Activated naive CD4-positive, alpha-beta T cell treated with anti-CD3 and anti-CD28 coated beads for 36 hours (primary cell): ENCODE measurements around the gene KIF21A. TPM values are rescaled to one million over a fixed set of nuclear protein-coding genes. Genes with fewer than 3 reads are reported as not detected.
"Not testable (repeated sequence)": the region's sequence is repeated elsewhere in the genome, so short reads cannot be mapped to it uniquely, and the experiment has no call there.

Source experiments
- CTCF ChIA-PET: fragments of 350-600 bp; sonication (Branson Sonifier 250); formaldehyde crosslinking; loops from one replicate; lab custom pipeline; 2021; ENCODE audit warnings: antibody characterized with exemption; lab: Charles Lee
- DNase-seq: peaks from one replicate; pipeline ENCODE4 v3.0.0-alpha.2; 2020
- H3K27ac Mint-ChIP-seq: one replicate; pipeline ENCODE4 v1.8.0; 2021; ENCODE audit warnings: mild to moderate bottlenecking, mixed read lengths
- H3K27me3 Mint-ChIP-seq: one replicate; pipeline ENCODE4 v1.8.0; 2021; ENCODE audit warnings: low read depth, mixed read lengths
- H3K36me3 Mint-ChIP-seq: one replicate; pipeline ENCODE4 v1.8.0; 2021; ENCODE audit warnings: low read depth, mixed read lengths
- H3K4me1 Mint-ChIP-seq: one replicate; pipeline ENCODE4 v1.8.0; 2021; ENCODE audit warnings: low read depth, mixed read lengths
- H3K4me3 Mint-ChIP-seq: one replicate; pipeline ENCODE4 v1.8.0; 2021; ENCODE audit warnings: mild to moderate bottlenecking, moderate library complexity, mixed read lengths
- H3K9me3 Mint-ChIP-seq: one replicate; pipeline ENCODE4 v1.8.0; 2021; ENCODE audit warnings: mixed read lengths
- intact Hi-C: fragments of 100-400 bp; cut with micrococcal nuclease; formaldehyde crosslinking; loops from one replicate; pipeline ENCODE4 v1.15.1; 2023
- total RNA-seq, 2 experiments: library from RNA; stranded (reverse); gene quantifications; one replicate each; pipeline ENCODE4 v1.2.3, GENCODE V29; 2021

KIF21A gene
- total RNA-seq, 2 experiments from 2014 or later = 21.4 to 22.0 TPM

- DNase-seq = no peak
- CTCF ChIA-PET = no interaction called here
- intact Hi-C loops = no loop called here
- Mint-ChIP-seq H3K27me3 (no peaks in the 10 kb centered on the region), H3K4me3 (no peak overlapping the region), H3K36me3 (peaks cover 22% of the 10 kb centered on the region), H3K9me3 (no peaks in the 10 kb centered on the region), H3K27ac (no peak overlapping the region), H3K4me1 (peaks cover 10% of the 10 kb centered on the region)
Measured at GRCh38 chr12:39327510-39327909, 115.4 kb downstream of the KIF21A start.

GRCh38 chr12:39319180-39319579 is 123.7 kb downstream of the KIF21A start:
- DNase-seq = no peak
- H3K4me3 Mint-ChIP-seq = no peak overlapping the region
- H3K27me3 Mint-ChIP-seq = no peaks in the 10 kb centered on the region
- no peaks in the 10 kb centered on the region for H3K4me1 Mint-ChIP-seq
- no peaks in the 10 kb centered on the region for H3K9me3 Mint-ChIP-seq
- CTCF ChIA-PET = interaction anchor here (0.6 to 1.7 kb wide), 2 partner anchors 24 to 673 kb away, joined by 5 to 10 read pairs; no protein-coding TSS in a partner anchor
- intact Hi-C loops = loop anchor here (2.0 to 5.0 kb wide), 3 partner anchors 124 to 788 kb away; partner anchors contain the start of genes KIF21A and SLC2A13
- no peak overlapping the region for H3K27ac Mint-ChIP-seq
- H3K36me3 Mint-ChIP-seq = peaks cover 3% of the 10 kb centered on the region

GRCh38 chr12:39314547-39314946 is 128.4 kb downstream of the KIF21A start:
- no peaks in the 10 kb centered on the region for H3K4me1 Mint-ChIP-seq
- H3K9me3 Mint-ChIP-seq = no peaks in the 10 kb centered on the region
- H3K36me3 Mint-ChIP-seq = peaks cover 8% of the 10 kb centered on the region
- DNase-seq = no peak
- intact Hi-C loops = no loop called here
- H3K4me3 Mint-ChIP-seq = no peak overlapping the region
- H3K27ac Mint-ChIP-seq = no peak overlapping the region
- H3K27me3 Mint-ChIP-seq = no peaks in the 10 kb centered on the region
- CTCF ChIA-PET = no interaction called here

GRCh38 chr12:39309516-39309915 is 133.4 kb downstream of the KIF21A start:
- no peak overlapping the region for H3K27ac Mint-ChIP-seq

GRCh38 chr12:39301422-39301821 is 141.5 kb downstream of the KIF21A start:
- no peak overlapping the region for H3K27ac Mint-ChIP-seq
- no peaks in the 10 kb centered on the region for H3K9me3 Mint-ChIP-seq
- intact Hi-C loops = no loop called here
- H3K4me3 Mint-ChIP-seq = no peak overlapping the region
- H3K36me3 Mint-ChIP-seq = peaks cover 25% of the 10 kb centered on the region
- DNase-seq = no peak
- no peaks in the 10 kb centered on the region for H3K4me1 Mint-ChIP-seq
- no peaks in the 10 kb centered on the region for H3K27me3 Mint-ChIP-seq
- CTCF ChIA-PET = no interaction called here

More at GRCh38 chr12:39309516-39309915, 133.4 kb downstream of the KIF21A start:
- intact Hi-C loops = no loop called here
- Mint-ChIP-seq H3K27me3 (no peaks in the 10 kb centered on the region), H3K36me3 (peaks cover 10% of the 10 kb centered on the region), H3K4me1 (no peaks in the 10 kb centered on the region), H3K4me3 (no peak overlapping the region), H3K9me3 (no peaks in the 10 kb centered on the region)
- CTCF ChIA-PET = interaction anchor here (1.2 kb wide), 1 partner anchor 37 kb away, joined by 3 read pairs; no protein-coding TSS in a partner anchor
- DNase-seq = no peak

- Mint-ChIP-seq H3K27ac (no peak overlapping the region), H3K9me3 (no peaks in the 10 kb centered on the region), H3K4me3 (no peak overlapping the region), H3K27me3 (no peaks in the 10 kb centered on the region), H3K4me1 (no peaks in the 10 kb centered on the region), H3K36me3 (peaks cover 25% of the 10 kb centered on the region)
- CTCF ChIA-PET = no interaction called here
- intact Hi-C loops = no loop called here
- no peak for DNase-seq
Measured at GRCh38 chr12:39300799-39301198, 142.1 kb downstream of the KIF21A start.

GRCh38 chr12:39297891-39298290 is 145.0 kb downstream of the KIF21A start:
- Mint-ChIP-seq H3K36me3 (peaks cover 12% of the 10 kb centered on the region), H3K27me3 (no peaks in the 10 kb centered on the region), H3K27ac (no peak overlapping the region), H3K4me3 (no peak overlapping the region), H3K4me1 (no peaks in the 10 kb centered on the region), H3K9me3 (no peaks in the 10 kb centered on the region)
- CTCF ChIA-PET = no interaction called here
- no peak for DNase-seq
- intact Hi-C loops = no loop called here

- H3K27me3 Mint-ChIP-seq = no peaks in the 10 kb centered on the region
- peaks cover 12% of the 10 kb centered on the region for H3K36me3 Mint-ChIP-seq
- no peak overlapping the region for H3K27ac Mint-ChIP-seq
- DNase-seq = no peak
- no peaks in the 10 kb centered on the region for H3K4me1 Mint-ChIP-seq
- no peaks in the 10 kb centered on the region for H3K9me3 Mint-ChIP-seq
- intact Hi-C loops = no loop called here
- CTCF ChIA-PET = no interaction called here
- no peak overlapping the region for H3K4me3 Mint-ChIP-seq
Measured at GRCh38 chr12:39296496-39296895, 146.4 kb downstream of the KIF21A start.

GRCh38 chr12:39295593-39295992 is 147.3 kb downstream of the KIF21A start:
- DNase-seq, H3K4me1 Mint-ChIP-seq, H3K9me3 Mint-ChIP-seq, intact Hi-C loops, H3K27ac Mint-ChIP-seq, CTCF ChIA-PET, H3K27me3 Mint-ChIP-seq, H3K4me3 Mint-ChIP-seq: not testable (repeated sequence)
- H3K36me3 Mint-ChIP-seq = peaks cover 12% of the 10 kb centered on the region

- intact Hi-C loops = no loop called here
- no peaks in the 10 kb centered on the region for H3K4me1 Mint-ChIP-seq
- no peak overlapping the region for H3K27ac Mint-ChIP-seq
- H3K9me3 Mint-ChIP-seq = no peaks in the 10 kb centered on the region
- no peak overlapping the region for H3K4me3 Mint-ChIP-seq
- CTCF ChIA-PET = interaction anchor here (1.0 kb wide), 1 partner anchor 10 kb away, joined by 6 read pairs; no protein-coding TSS in a partner anchor
- DNase-seq = no peak
- H3K36me3 Mint-ChIP-seq = peaks cover 8% of the 10 kb centered on the region
- H3K27me3 Mint-ChIP-seq = no peaks in the 10 kb centered on the region
Measured at GRCh38 chr12:39294715-39295114, 148.2 kb downstream of the KIF21A start.

GRCh38 chr12:39292125-39292630 is 150.7 kb downstream of the KIF21A start:
- Mint-ChIP-seq H3K9me3 (no peaks in the 10 kb centered on the region), H3K27me3 (no peaks in the 10 kb centered on the region), H3K27ac (no peak overlapping the region), H3K4me3 (no peak overlapping the region), H3K36me3 (no peaks in the 10 kb centered on the region), H3K4me1 (no peaks in the 10 kb centered on the region)
- CTCF ChIA-PET = interaction anchor here (2.6 kb wide), 1 partner anchor 18 kb away, joined by 12 read pairs; no protein-coding TSS in a partner anchor
- no peak for DNase-seq
- intact Hi-C loops = no loop called here

GRCh38 chr12:39287817-39288216 is 155.1 kb downstream of the KIF21A start:
- no peak for DNase-seq
- Mint-ChIP-seq H3K9me3 (no peaks in the 10 kb centered on the region), H3K27me3 (peaks cover 6% of the 10 kb centered on the region), H3K27ac (no peak overlapping the region), H3K4me1 (no peaks in the 10 kb centered on the region), H3K4me3 (no peak overlapping the region), H3K36me3 (no peaks in the 10 kb centered on the region)
- intact Hi-C loops = no loop called here
- CTCF ChIA-PET = interaction anchor here (1.4 kb wide), 1 partner anchor 30 kb away, joined by 3 read pairs; no protein-coding TSS in a partner anchor

- Mint-ChIP-seq H3K27me3 (peaks cover 6% of the 10 kb centered on the region), H3K27ac (no peak overlapping the region), H3K36me3 (no peaks in the 10 kb centered on the region), H3K9me3 (no peaks in the 10 kb centered on the region), H3K4me3 (no peak overlapping the region), H3K4me1 (no peaks in the 10 kb centered on the region)
- CTCF ChIA-PET = interaction anchor here (0.9 to 1.4 kb wide), 2 partner anchors 12 to 30 kb away, joined by 3 read pairs; no protein-coding TSS in a partner anchor
- DNase-seq = no peak
- intact Hi-C loops = no loop called here
Measured at GRCh38 chr12:39287409-39287808, 155.5 kb downstream of the KIF21A start.
